Peyer's patch (tissue), 4 donors: Measurements from ENCODE around the gene AKIRIN2. TPM values are rescaled to one million over a fixed set of nuclear protein-coding genes. Genes with fewer than 3 reads are reported as not detected.
A peak's percentile ranks its signal among the peaks of the same experiment; 100 is the strongest.
"Not testable (repeated sequence)": the region's sequence is repeated elsewhere in the genome, so short reads cannot be mapped to it uniquely, and the experiment has no call there.

Experiments used
- DNase-seq, 3 donors: peaks; one replicate each; pipeline ENCODE4 v3.0.0-alpha.2; 2017 to 2019
- H3K27ac ChIP-seq, 4 donors: fragments of 200-600 bp; sonication (generic); one replicate each; pipeline ENCODE4 v1.5.1; 2016 to 2019
- H3K27me3 ChIP-seq, 2 donors: fragments of 200-600 bp; sonication (generic); one replicate each; pipeline ENCODE4 v1.5.1; 2019
- H3K36me3 ChIP-seq, 3 donors: fragments of 200-600 bp; sonication (generic); one replicate each; pipeline ENCODE4 v1.5.1; 2016 to 2019
- H3K4me1 ChIP-seq, 4 donors: fragments of 200-600 bp; sonication (generic); one replicate each; pipeline ENCODE4 v1.5.1; 2016 to 2019
- H3K4me3 ChIP-seq, 4 donors: fragments of 200-600 bp; sonication (generic); 1 replicate in 3 of 4; 2 replicates in 1 of 4; pipeline ENCODE4 v1.5.1; 2016 to 2019; ENCODE audit warnings: mild to moderate bottlenecking in 1 of 4
- H3K9me3 ChIP-seq, 4 donors: fragments of 200-600 bp; sonication (generic); one replicate each; pipeline ENCODE4 v1.5.1; 2016 to 2019; ENCODE audit warnings: mild to moderate bottlenecking in 1 of 4
- CTCF ChIP-seq, 6 experiments: fragments of 450-650 bp in 4 of 6; fragments of 200-600 bp in 2 of 6; sonication (generic) in 1 of 6; IDR thresholded peaks; one replicate each; pipeline ENCODE4 v1.5.1; 2017 to 2019; ENCODE audit warnings: antibody characterized with exemption in 6 of 6, mild to moderate bottlenecking in 3 of 6, moderate library complexity in 1 of 6
- POLR2A ChIP-seq, 2 donors: fragments of 450-650 bp; IDR thresholded peaks; one replicate each; pipeline ENCODE4 v1.5.1; 2017; ENCODE audit warnings: antibody characterized with exemption in 2 of 2, mild to moderate bottlenecking in 2 of 2, moderate library complexity in 2 of 2
- total RNA-seq, 4 donors: library from RNA; depleted of rRNA; stranded (reverse); fragments of >200 nt; gene quantifications; one replicate each; pipeline ENCODE4 v1.1.0, GENCODE V29; 2016

Gene AKIRIN2
- total RNA-seq, 4 donors from 2014 or later, result 24.6 to 38.2 (median 28.3) TPM

GRCh38 chr6:87710090-87710489, 8.1 kb upstream of the AKIRIN2 start:
- TF ChIP-seq POLR2A (IDR thresholded peaks at IDR 0.05) (no peak), CTCF (IDR thresholded peaks at IDR 0.05) (no peak)
- no peaks in the 10 kb centered on the region for H3K36me3 ChIP-seq
- H3K4me1 ChIP-seq, result no peaks in the 10 kb centered on the region
- H3K4me3 ChIP-seq, result no peak overlapping the region
- no peak overlapping the region for H3K27ac ChIP-seq
- no peaks in the 10 kb centered on the region for H3K27me3 ChIP-seq
- H3K9me3 ChIP-seq, result no peaks in the 10 kb centered on the region
- no peak for DNase-seq

- not testable (repeated sequence) for H3K4me3 ChIP-seq, H3K27me3 ChIP-seq, H3K27ac ChIP-seq, DNase-seq, H3K4me1 ChIP-seq, H3K9me3 ChIP-seq, H3K36me3 ChIP-seq
Measured at GRCh38 chr6:87708581-87709427, 6.8 kb upstream of the AKIRIN2 start.

GRCh38 chr6:87706187-87706966, 4.3 kb upstream of the AKIRIN2 start:
- no peak for DNase-seq
- Histone ChIP-seq H3K27ac (no peak overlapping the region), H3K27me3 (no peaks in the 10 kb centered on the region), H3K36me3 (no peaks in the 10 kb centered on the region), H3K9me3 (no peaks in the 10 kb centered on the region), H3K4me3 (no peak overlapping the region), H3K4me1 (no peaks in the 10 kb centered on the region)
- TF ChIP-seq POLR2A (IDR thresholded peaks at IDR 0.05) (no peak), CTCF (IDR thresholded peaks at IDR 0.05) (no peak)

- Histone ChIP-seq H3K27me3 (no peaks in the 10 kb centered on the region), H3K27ac (no peak overlapping the region), H3K4me3 (no peak overlapping the region), H3K9me3 (no peaks in the 10 kb centered on the region), H3K4me1 (no peaks in the 10 kb centered on the region), H3K36me3 (no peaks in the 10 kb centered on the region)
- no peak for DNase-seq
- no peak for TF ChIP-seq CTCF (IDR thresholded peaks at IDR 0.05)
- TF ChIP-seq POLR2A (IDR thresholded peaks at IDR 0.05), result no peak
Measured at GRCh38 chr6:87705070-87705691, 3.1 kb upstream of the AKIRIN2 start.

GRCh38 chr6:87703039-87703438, 1.0 kb upstream of the AKIRIN2 start:
- H3K27me3 ChIP-seq, H3K9me3 ChIP-seq, DNase-seq, H3K4me1 ChIP-seq, H3K36me3 ChIP-seq: not testable (repeated sequence)
- H3K27ac ChIP-seq, result peak overlapping the region; percentile 96 to 99 (median 98)
- peak overlapping the region in 3 of 4 donors; percentile 71 to 99 (median 89) for H3K4me3 ChIP-seq

GRCh38 chr6:87702589-87702945, 534 bp upstream of the AKIRIN2 start:
- TF ChIP-seq CTCF (IDR thresholded peaks at IDR 0.05), result no peak
- no peak for TF ChIP-seq POLR2A (IDR thresholded peaks at IDR 0.05)
- no peaks in the 10 kb centered on the region for H3K36me3 ChIP-seq
- H3K27ac ChIP-seq, result peak overlapping the region; percentile 96 to 99 (median 98)
- peak overlapping the region; percentile 71 to 99 (median 92) for H3K4me3 ChIP-seq
- peaks cover 0 to 6% (median 1%) of the 10 kb centered on the region in 4 donors for H3K4me1 ChIP-seq
- H3K27me3 ChIP-seq, result no peaks in the 10 kb centered on the region
- no peaks in the 10 kb centered on the region for H3K9me3 ChIP-seq
- no peak for DNase-seq
